ENCODE results near the gene HLA-DOA.

The HLA-DOA gene

DNA sequence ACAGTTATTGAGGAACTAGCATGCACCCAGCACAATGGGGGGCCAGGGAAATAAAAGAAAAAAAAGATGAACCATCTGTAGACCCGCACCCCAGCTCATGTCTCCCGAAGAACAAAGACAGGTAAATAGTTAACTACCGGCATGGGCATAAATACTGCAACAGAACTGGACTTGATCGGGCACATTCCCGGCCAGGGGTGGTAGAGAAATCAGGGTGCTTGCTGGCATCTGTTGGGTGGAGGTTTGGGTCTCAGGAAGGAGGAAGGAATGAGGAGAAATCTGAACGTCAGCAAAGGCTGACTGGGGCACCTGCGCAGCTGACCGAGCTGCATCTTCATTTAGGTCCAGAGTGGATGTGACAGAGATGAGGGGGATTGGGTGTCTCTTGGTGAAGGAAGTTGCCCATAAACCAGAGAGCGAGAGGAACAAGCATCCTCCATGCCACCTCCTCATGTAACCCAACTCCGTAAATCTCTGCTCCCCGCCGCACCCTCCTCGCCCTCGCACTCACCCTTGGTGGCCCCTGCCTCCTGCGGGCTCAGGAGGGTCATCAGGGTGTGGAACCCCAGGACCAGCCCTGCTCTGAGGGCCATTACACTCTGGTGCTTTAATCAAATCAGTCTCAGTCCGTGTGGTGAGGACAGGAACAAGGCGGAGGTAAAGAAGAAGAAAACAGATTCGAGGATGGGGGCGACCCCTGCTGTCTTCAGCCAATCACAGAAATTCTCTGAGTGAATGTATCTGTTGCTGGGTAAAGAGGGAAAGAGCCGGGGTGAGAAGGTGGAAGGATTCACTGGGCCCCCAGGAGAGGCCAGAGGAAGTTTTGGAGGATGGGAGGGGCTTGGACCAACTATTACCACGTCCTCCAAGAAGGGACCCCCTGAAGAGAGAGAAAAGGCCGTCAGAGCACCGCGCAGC is at the start of gene HLA-DOA:
Gene HLA-DOA (minus strand): TSS at position 648 of the 918 bp plus-strand sequence.
- no peak for DNase-seq

DNA sequence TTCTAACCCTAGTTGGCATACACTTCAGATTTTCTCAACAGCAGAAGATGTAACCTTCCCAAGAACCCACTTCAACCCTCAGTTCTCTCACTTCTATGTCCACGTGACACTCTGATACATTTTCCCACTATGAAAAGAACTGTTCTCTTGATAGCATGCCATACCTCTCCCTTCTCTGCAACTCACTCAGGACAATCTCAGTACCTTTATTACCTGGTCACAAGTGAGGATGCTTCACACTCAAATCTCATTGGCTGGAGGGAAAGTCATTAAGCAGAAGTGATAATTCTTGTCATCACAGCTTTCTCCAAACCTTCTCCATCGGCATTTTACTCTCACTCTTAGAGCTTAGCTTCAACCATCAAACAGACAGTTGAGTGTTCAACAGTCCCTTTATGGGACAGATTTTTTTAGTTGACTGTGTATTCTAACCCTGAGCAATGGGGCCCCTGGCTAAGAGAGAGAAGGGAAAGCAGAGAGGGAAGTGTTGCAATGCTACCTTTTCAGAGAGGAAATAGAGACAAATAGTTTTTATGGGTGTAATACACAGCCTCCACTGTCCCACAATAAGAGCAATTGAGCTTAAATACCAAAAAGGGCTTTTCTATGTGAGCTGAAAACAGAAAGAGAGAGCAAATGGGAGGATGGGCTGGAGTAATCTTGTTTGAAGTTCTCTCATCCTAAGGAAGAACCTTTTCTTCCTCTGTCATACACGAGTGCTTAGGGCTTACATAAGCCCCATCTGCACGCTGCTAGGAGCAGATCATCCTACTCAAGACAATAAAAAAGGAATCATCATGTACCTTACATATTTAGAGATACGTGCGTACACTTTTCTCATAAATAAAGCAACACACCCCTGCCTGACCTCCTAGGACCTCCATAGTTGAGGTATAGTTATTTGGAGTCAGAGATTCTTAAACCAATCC is 48.1 kb upstream of the HLA-DOA start:
- DNase-seq = no peak

DNA sequence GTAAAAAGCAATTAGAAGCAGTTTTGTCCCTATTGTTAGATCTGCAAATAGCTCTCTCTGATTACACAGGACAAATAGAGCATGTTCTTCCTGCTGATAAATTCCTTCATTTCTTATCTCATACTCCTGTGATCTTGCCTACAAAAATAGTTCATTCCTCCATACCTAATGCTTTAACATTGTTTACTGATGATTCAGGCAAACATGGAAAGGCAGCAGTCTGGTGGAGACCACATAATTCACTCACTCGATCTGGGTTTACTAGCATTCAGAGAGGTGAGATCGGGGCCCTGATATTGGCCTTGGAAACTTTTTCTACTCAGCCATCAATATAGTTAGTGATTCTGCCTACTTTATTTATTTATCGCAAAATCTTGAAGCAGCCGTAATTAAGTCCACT is 43.8 kb upstream of the HLA-DOA start:
- no peak for DNase-seq

- DNase-seq = no peak
Observed at GRCh38 chr6:33052627-33053026, 43.2 kb upstream of the HLA-DOA start.

GRCh38 chr6:33050014-33050810 is 40.8 kb upstream of the HLA-DOA start:
- no peak for DNase-seq

GRCh38 chr6:33049323-33050013 is 40.1 kb upstream of the HLA-DOA start:
- DNase-seq = no peak

DNA sequence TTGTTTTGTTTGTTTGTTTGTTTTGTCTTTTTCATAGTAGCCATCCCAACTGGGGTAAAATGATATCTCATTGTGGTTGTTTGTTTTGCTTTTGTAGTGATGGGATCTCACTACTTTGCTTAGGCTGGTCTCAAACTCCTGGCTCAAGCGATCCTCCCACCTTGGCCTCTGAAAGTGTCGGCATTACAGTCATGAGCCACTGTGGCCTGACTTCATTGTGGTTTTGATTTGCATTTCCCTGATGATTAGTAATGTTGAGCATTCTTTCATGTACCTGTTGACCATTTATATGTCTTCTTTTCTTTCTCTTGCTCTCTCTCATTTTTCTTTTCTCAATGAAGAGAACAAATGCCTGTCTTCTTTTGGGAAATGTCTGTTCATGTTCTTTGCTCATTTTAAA is 30.8 kb upstream of the HLA-DOA start:
- no peak for DNase-seq

GRCh38 chr6:33036535-33036934 is 27.1 kb upstream of the HLA-DOA start:
- DNase-seq = no peak

- DNase-seq = no peak
Observed at GRCh38 chr6:33034554-33034953, 25.2 kb upstream of the HLA-DOA start.

GRCh38 chr6:33030245-33030644 is 20.9 kb upstream of the HLA-DOA start:
- no peak for DNase-seq

DNA sequence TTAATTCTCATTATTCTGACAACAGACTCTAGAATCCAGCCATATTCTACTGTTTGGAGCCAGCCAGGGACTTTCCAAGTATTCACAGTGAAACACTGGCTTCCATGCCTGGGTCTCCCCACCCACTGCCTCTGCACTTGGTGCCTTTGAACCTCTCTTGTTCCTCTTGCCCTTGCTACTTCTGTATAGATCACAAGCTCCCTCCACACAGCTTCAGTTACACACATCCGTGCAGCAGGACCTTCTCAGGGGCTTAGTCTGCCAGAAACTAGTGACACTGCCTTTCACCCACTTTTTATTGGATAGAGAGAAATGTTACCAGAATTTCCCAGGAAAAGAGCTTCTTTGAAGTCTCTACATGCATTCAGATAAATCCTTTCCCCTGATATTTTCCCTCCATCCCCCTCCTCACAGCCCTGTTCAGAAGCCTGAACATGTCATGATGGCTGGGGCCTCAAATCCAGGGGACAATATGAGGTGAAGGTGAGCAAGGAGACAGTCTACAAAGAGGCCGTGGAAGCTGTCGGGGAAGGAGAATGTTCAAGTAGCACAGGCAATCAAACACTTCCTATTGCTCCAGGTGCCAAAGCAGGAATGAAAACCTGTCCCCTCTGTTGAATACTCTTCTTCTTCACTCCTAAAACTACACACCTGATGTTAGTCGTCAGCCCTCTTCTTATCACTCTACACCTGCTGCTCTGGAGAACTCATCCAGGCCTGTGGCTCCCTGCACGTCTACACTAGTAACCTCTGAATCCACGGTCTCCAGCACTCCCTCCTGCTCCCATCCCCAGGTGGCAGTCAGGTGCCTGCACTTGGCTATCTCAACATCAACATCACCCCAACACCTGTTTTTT is 20.2 kb upstream of the HLA-DOA start:
- DNase-seq = no peak

GRCh38 chr6:33028220-33028849 is 18.9 kb upstream of the HLA-DOA start:
- DNase-seq = no peak

GRCh38 chr6:33024521-33024920 is 15.1 kb upstream of the HLA-DOA start:
- DNase-seq = no peak

- DNase-seq = no peak
Observed at GRCh38 chr6:33023536-33023935, 14.1 kb upstream of the HLA-DOA start.

DNA sequence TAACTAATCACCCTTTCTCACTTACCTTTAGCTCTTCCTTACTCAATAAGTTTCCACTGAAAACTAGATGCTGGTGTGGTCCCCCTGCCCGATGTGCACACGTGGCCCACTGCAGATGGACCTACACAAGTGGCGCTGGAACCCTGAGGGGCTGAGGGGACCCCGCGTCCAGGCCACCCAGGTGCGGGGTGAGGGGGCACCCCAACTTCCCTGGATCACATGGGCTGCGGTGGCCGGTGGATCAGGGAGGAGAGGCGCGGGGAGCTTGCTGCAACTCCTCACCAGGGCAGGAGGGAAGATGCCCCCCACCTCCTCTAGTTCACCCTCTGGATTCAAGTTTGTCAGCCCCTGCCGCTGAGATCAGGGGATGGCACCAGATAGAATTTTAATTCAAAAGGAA is 12.5 kb upstream of the HLA-DOA start:
- no peak for DNase-seq

DNA sequence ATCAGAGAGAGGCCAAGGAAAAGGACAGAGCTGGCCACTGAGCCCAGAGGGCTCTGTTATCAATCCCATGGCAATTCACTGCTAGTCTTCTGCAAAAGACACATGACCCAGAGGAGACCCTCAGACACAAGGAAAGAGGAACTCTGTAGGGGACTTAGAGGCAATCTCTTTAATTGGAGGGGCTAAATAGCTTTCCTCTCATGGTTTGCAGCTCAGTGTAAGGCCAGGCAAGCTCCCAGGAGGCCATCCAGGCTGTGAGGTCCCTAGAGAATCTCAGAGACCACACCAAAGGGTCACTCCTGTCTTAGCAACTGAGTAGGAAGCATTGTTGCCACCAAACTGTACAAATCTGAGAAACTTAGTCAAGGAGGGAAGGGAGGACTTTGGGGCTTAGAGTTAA is 10.0 kb upstream of the HLA-DOA start:
- DNase-seq = no peak

DNA sequence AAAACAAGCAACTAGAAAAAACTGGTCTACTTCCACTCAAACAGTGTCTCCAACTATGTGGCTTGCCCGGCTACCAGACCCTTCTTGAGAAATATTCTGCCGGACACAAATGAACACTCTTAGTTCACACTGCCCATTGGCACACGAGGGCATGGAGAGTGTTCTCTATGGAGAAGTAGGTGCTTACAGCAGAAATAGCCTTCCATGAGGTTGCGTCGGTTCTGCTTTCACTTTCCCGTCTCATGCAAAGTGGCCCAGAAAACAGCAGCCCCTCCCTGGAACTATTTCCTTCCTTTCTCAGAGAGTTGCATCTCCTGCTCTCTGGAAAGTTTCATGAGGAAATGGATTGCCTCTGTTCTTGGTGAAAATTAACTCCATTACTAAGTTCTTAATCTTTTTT is 9.5 kb upstream of the HLA-DOA start:
- DNase-seq = no peak

GRCh38 chr6:33018418-33018817 is 9.0 kb upstream of the HLA-DOA start:
- DNase-seq = no peak

DNA sequence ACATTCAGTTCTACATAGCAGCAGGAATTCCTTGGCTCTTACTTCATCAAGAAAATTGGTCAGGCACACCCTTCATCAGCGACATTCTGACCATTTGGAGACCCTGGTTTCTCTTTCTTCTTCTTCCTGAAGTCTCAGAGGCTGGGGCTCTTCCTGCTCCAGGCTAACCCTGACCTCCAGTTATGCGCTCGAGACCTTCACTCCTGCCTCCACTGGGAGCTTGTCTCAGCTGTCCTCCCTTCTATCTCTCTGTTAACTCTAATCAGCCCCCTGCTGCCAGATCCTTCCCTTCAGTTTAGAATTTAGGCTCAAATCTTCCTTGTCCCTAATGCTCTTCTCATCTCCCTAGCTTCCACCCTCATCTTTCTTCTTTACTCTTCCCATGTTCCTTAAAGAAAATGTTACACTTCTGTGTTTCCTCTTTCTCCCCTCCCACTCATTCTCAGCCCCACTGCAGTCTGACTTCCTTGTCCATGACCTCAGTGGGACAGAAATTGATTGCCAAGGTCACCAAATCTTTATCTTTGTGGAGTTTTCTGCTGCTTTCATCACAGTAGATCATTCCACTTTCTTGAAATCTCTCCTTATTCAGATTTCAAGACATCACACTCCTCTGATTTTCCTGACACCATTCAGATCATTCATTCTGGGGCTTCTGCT is 8.4 kb upstream of the HLA-DOA start:
- DNase-seq = no peak

DNA sequence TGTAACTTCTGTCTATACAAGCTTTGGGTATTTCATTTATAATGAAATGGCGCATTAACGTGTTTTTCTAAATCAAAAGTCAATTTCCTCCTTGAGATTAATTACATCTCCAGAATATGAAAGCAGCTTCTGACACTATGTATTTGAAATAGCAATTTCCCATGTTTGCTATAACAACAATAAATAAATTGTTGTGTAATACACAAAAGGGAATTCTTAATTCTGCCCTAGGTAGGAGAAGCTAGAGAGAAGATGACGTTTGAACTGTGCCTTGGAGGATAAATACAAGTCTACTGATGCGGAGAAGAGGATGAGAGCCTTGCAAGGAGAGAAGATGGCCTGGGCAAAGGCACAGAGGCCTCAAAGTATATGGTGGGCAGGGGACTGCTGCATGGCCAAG is 7.6 kb upstream of the HLA-DOA start:
- no peak for DNase-seq

All from NCI-H1694 treated with DMSO at 0.1 percent for 48 hours (cell line).